Retinal pigment epithelial cell (primary cell): ENCODE measurements around the gene RHBDD1.

Source experiments
- DNase-seq: peaks from one replicate; pipeline ENCODE4 v3.0.0-alpha.2; 2010; ENCODE audit warnings: low read depth
- H3K4me3 ChIP-seq: 2 replicates; pipeline ENCODE4 v1.5.1; 2011; ENCODE audit warnings: mild to moderate bottlenecking, low read length, control low read depth, moderate library complexity
- CTCF ChIP-seq: conservative IDR thresholded peaks from 2 replicates; pipeline ENCODE4 v1.5.1; 2011; ENCODE audit warnings: low read depth, low read length, control low read depth, inconsistent platforms

RHBDD1 gene

GRCh38 chr2:226865710-226866109 is 29.9 kb downstream of the RHBDD1 start:
- DNase-seq, result no peak
- TF ChIP-seq CTCF, result no peak

GRCh38 chr2:226868331-226869162 is 32.7 kb downstream of the RHBDD1 start:
- no peak for TF ChIP-seq CTCF
- no peak for DNase-seq

More at GRCh38 chr2:226865710-226866109, 29.9 kb downstream of the RHBDD1 start:
- H3K4me3 ChIP-seq, result no peak overlapping the region

GRCh38 chr2:226869371-226869770 is 33.5 kb downstream of the RHBDD1 start:
- no peak for TF ChIP-seq CTCF
- DNase-seq, result no peak
- H3K4me3 ChIP-seq, result no peak overlapping the region

More at GRCh38 chr2:226868331-226869162, 32.7 kb downstream of the RHBDD1 start:
- H3K4me3 ChIP-seq, result no peak overlapping the region

GRCh38 chr2:226873051-226873620 is 37.3 kb downstream of the RHBDD1 start:
- H3K4me3 ChIP-seq, result no peak overlapping the region
- TF ChIP-seq CTCF, result no peak
- no peak for DNase-seq

- DNase-seq, result no peak
- TF ChIP-seq CTCF, result no peak
- no peak overlapping the region for H3K4me3 ChIP-seq
Measured at GRCh38 chr2:226873826-226874225, 38.0 kb downstream of the RHBDD1 start.

GRCh38 chr2:226874749-226875148 is 38.9 kb downstream of the RHBDD1 start:
- no peak for TF ChIP-seq CTCF
- no peak for DNase-seq
- no peak overlapping the region for H3K4me3 ChIP-seq
